HepG2 (cell line): ENCODE data around the gene PPA1. TPM values are rescaled to one million over a fixed set of nuclear protein-coding genes. Genes with fewer than 3 reads are reported as not detected.

ENCODE experiments used
- AGO2 ChIP-seq: fragments of 200-400 bp; formaldehyde crosslinking; optimal IDR thresholded peaks from 2 replicates; pipeline ENCODE3; 2017; ENCODE audit warnings: mild to moderate bottlenecking, low read depth, low read length, moderate library complexity
- ARNTL ChIP-seq: sonication (generic); formaldehyde crosslinking; IDR thresholded peaks from 2 replicates; pipeline ENCODE4 v1.4.0; 2020; ENCODE audit warnings: mild to moderate bottlenecking, missing genetic modification reagents
- ATF1 ChIP-seq: IDR thresholded peaks from 2 replicates; pipeline ENCODE4 v1.6.1; 2016; ENCODE audit warnings: mild to moderate bottlenecking, control low read depth
- ATF7 ChIP-seq, 2 experiments: fragments of 450-650 bp in 1 of 2; sonication (generic) in 1 of 2; formaldehyde crosslinking in 1 of 2; IDR thresholded peaks; 2 replicates each; pipeline versions ENCODE4 v1.4.0 to v1.6.1; 2016 to 2020; ENCODE audit warnings: antibody characterized with exemption in 1 of 2, mild to moderate bottlenecking in 1 of 2, missing genetic modification reagents in 1 of 2
- BRD4 ChIP-seq: sonication (generic); formaldehyde crosslinking; IDR thresholded peaks from 2 replicates; pipeline ENCODE4 v1.4.0; 2020; ENCODE audit warnings: missing genetic modification reagents
- CAMTA2 ChIP-seq: sonication (generic); formaldehyde crosslinking; IDR thresholded peaks from 2 replicates; pipeline ENCODE4 v1.4.0; 2020; ENCODE audit warnings: mild to moderate bottlenecking, missing genetic modification reagents, borderline replicate concordance
- FOXJ3 ChIP-seq: sonication (generic); formaldehyde crosslinking; IDR thresholded peaks from 2 replicates; pipeline ENCODE4 v1.4.0; 2020; ENCODE audit warnings: missing genetic modification reagents, mild to moderate bottlenecking, borderline replicate concordance
- HNRNPL ChIP-seq: fragments of 200-400 bp; formaldehyde crosslinking; IDR thresholded peaks from 2 replicates; pipeline ENCODE4 v1.6.1; 2017; ENCODE audit warnings: mild to moderate bottlenecking, low read depth, low read length
- KMT2A ChIP-seq: sonication (generic); formaldehyde crosslinking; IDR thresholded peaks from 2 replicates; pipeline ENCODE4 v1.4.0; 2020; ENCODE audit warnings: missing genetic modification reagents
- MXD4 ChIP-seq: IDR thresholded peaks from 2 replicates; pipeline ENCODE4 v1.6.1; 2016; ENCODE audit warnings: mild to moderate bottlenecking, missing biosample characterization, missing genetic modification reagents
- RXRB ChIP-seq: IDR thresholded peaks from 2 replicates; pipeline ENCODE4 v1.6.1; 2016; ENCODE audit warnings: borderline replicate concordance, missing genetic modification reagents, missing compliant biosample characterization
- SMARCC2 ChIP-seq: fragments of 450-650 bp; IDR thresholded peaks from 2 replicates; pipeline ENCODE4 v1.6.1; 2017; ENCODE audit warnings: antibody characterized with exemption, mild to moderate bottlenecking
- SP1 ChIP-seq, 2 experiments: fragments of 450-650 bp in 1 of 2; sonication (generic) in 1 of 2; formaldehyde crosslinking in 1 of 2; IDR thresholded peaks; 2 replicates each; pipeline versions ENCODE4 v1.4.0 to v1.6.1; 2016 to 2020; ENCODE audit warnings: missing genetic modification reagents in 1 of 2
- SRSF9 ChIP-seq: fragments of 200-400 bp; formaldehyde crosslinking; IDR thresholded peaks from 2 replicates; pipeline ENCODE4 v1.6.1; 2018; ENCODE audit warnings: borderline replicate concordance, mild to moderate bottlenecking, low read depth, low read length; ENCODE audit not compliant: insufficient read depth, poor library complexity, severe bottlenecking
- TBP ChIP-seq: sonication (generic); formaldehyde crosslinking; IDR thresholded peaks from 2 replicates; pipeline ENCODE4 v1.5.0; 2020; ENCODE audit warnings: missing genetic modification reagents
- U2AF1 ChIP-seq: fragments of 200-400 bp; formaldehyde crosslinking; optimal IDR thresholded peaks from 2 replicates; pipeline ENCODE3; 2017; ENCODE audit warnings: mild to moderate bottlenecking, low read depth, low read length
- XRCC5 ChIP-seq: fragments of 200-400 bp; formaldehyde crosslinking; optimal IDR thresholded peaks from 2 replicates; pipeline ENCODE3; 2017; ENCODE audit warnings: mild to moderate bottlenecking, low read length
- ZBTB37 ChIP-seq: sonication (generic); formaldehyde crosslinking; IDR thresholded peaks from 2 replicates; pipeline ENCODE4 v1.4.0; 2020; ENCODE audit warnings: mild to moderate bottlenecking, missing genetic modification reagents
- ZBTB49 ChIP-seq: sonication (generic); formaldehyde crosslinking; IDR thresholded peaks from 2 replicates; pipeline ENCODE4 v1.4.0; 2020; ENCODE audit warnings: missing genetic modification reagents, borderline replicate concordance
- ZFY ChIP-seq: sonication (generic); formaldehyde crosslinking; IDR thresholded peaks from 2 replicates; pipeline ENCODE4 v1.4.0; 2020; ENCODE audit warnings: missing genetic modification reagents
- ZNF251 ChIP-seq: sonication (generic); formaldehyde crosslinking; IDR thresholded peaks from 2 replicates; pipeline ENCODE4 v1.9.0; 2021; ENCODE audit warnings: mild to moderate bottlenecking, missing genetic modification reagents
- ZUFSP ChIP-seq: sonication (generic); formaldehyde crosslinking; IDR thresholded peaks from 2 replicates; pipeline ENCODE4 v1.9.0; 2021; ENCODE audit warnings: missing genetic modification reagents, mild to moderate bottlenecking, borderline replicate concordance
- polyA plus RNA-seq, 8 experiments: library from polyadenylated mRNA; depleted of rRNA in 3 of 8; stranded (reverse) in 7 of 8; unstranded in 1 of 8; fragments of >200 nt; fragmentation: Illumina TruSeq in 4 of 8; extraction: Trizol in 4 of 8; gene quantifications; 2 replicates each; pipeline versions ENCODE4 v1.2.1 to v1.2.3, GENCODE V29; 2011 to 2016; ENCODE audit warnings: low read depth in 4 of 8, missing spikeins in 1 of 8, mixed read lengths in 1 of 8; ENCODE audit not compliant: insufficient read depth in 1 of 8
- total RNA-seq, 5 experiments: library from RNA; depleted of rRNA; stranded (reverse); fragments of >200 nt; fragmentation: Illumina TruSeq; extraction: Trizol; gene quantifications; 2 replicates each; pipeline ENCODE4 v1.2.3, GENCODE V29; 2016; ENCODE audit warnings: low read depth in 1 of 5

The PPA1 gene
- total and polyA plus RNA-seq, 2 of the 13 experiments (the other 11 are each of a cell fraction or from before 2014, with no cell fraction given): 136 to 250 TPM

GRCh38 chr10:70233109-70233938 is at the start of gene PPA1 (continued):
- TF ChIP-seq ZBTB49 (no peak), SMARCC2 (no peak), ZFY (CRISPR knock-in tag) (peak; percentile 89), ZBTB37 (no peak), TBP (CRISPR knock-in tag) (no peak), ATF7 (IDR thresholded peaks at IDR 0.05) (no peak), ATF7 (CRISPR knock-in tag; IDR thresholded peaks at IDR 0.05) (no peak), CAMTA2 (CRISPR knock-in tag) (peak; percentile 57; the same call in 1 of the 2 replicates), ATF1 (CRISPR knock-in tag) (no peak), KMT2A (CRISPR knock-in tag) (peak; percentile 57; the same call in 1 of the 2 replicates), FOXJ3 (CRISPR knock-in tag) (no peak), MXD4 (peak; percentile 98; the same call in 1 of the 2 replicates), U2AF1 (no peak), ZUFSP (CRISPR knock-in tag) (no peak), XRCC5 (peak; percentile 58), RXRB (CRISPR knock-in tag) (peak; percentile 49; the same call in 1 of the 2 replicates), BRD4 (CRISPR knock-in tag) (no peak), SP1 (IDR thresholded peaks at IDR 0.05) (no peak), SP1 (CRISPR knock-in tag; IDR thresholded peaks at IDR 0.05) (peak; percentile 48; the same call in 1 of the 2 replicates), SRSF9 (no peak), AGO2 (peak; percentile 72), ZNF251 (CRISPR knock-in tag) (no peak), HNRNPL (no peak), ARNTL (CRISPR knock-in tag) (no peak; the same call in 1 of the 2 replicates)
